ENCODE data around the gene TMEM187. TPM values are rescaled to one million over a fixed set of nuclear protein-coding genes. Genes with fewer than 3 reads are reported as not detected.

Gene TMEM187
- total and polyA plus RNA-seq, 2 donors (not counting 3 experiments of a cell fraction or from before 2014, with no cell fraction given): 2.6 to 15.7 TPM

- Histone ChIP-seq H3K9ac (replicated peaks; ENCODE audit: extremely low read depth, insufficient read depth, low read length) (peak overlapping the region; percentile 82), H3K27ac (ENCODE audit: insufficient read depth, low read depth, low read length) (peak overlapping the region; percentile 75), H3K9me1 (replicated peaks; ENCODE audit: control insufficient read depth, extremely low read depth, insufficient read depth, low read length) (no peaks in the 10 kb centered on the region), H3K4me2 (ENCODE audit: insufficient read depth, low read length) (peak overlapping the region; percentile 82), H3K4me1 (ENCODE audit: control insufficient read depth, extremely low read depth, insufficient read depth, low read length) (peaks cover 25% of the 10 kb centered on the region), H2AFZ (ENCODE audit: low read depth, low read length) (no peak overlapping the region), H3K36me3 (ENCODE audit: control insufficient read depth in 2 of 2, extremely low read depth in 1 of 2, insufficient read depth in 2 of 2, low read length in 2 of 2) (peaks cover 0 to 17% of the 10 kb centered on the region in 2 experiments), H3K9me3 (replicated peaks; ENCODE audit: control insufficient read depth, insufficient read depth, low read length) (no peaks in the 10 kb centered on the region), H3K4me3 (replicated peaks in 1 of 3; ENCODE audit: insufficient read depth in 1 of 3, low read depth in 1 of 3, low read length in 3 of 3) (peak overlapping the region; percentile 44 to 69 (median 59)), H4K20me1 (replicated peaks; ENCODE audit: control insufficient read depth, extremely low read depth, insufficient read depth, low read length) (no peaks in the 10 kb centered on the region), H3K27me3 (ENCODE audit: control insufficient read depth in 2 of 2, insufficient read depth in 2 of 2, low read length in 2 of 2) (no peaks in the 10 kb centered on the region), H3K79me2 (ENCODE audit: control insufficient read depth, insufficient read depth, low read length) (peaks cover 28% of the 10 kb centered on the region)
- BruUV-seq (replicated peaks): TSS peak; percentile 47
- CTCF ChIA-PET: interaction anchor here (1.5 to 3.5 kb wide), 2 partner anchors 8 to 27 kb away, joined by 3 to 14 read pairs; no protein-coding TSS in a partner anchor
- DNase-seq (ENCODE audit: low read depth, low spot score) (no peak), FAIRE-seq (no peak)
- no peak for TF ChIP-seq MYC (IDR thresholded peaks at IDR 0.05; ENCODE audit: low read depth, low read length)
- TF ChIP-seq GATA2 (IDR thresholded peaks at IDR 0.05; ENCODE audit: insufficient read depth, insufficient read length, low read depth, low read length): no peak
- no peak for TF ChIP-seq JUN (IDR thresholded peaks at IDR 0.05; ENCODE audit: borderline replicate concordance, insufficient read depth, insufficient read length, low read depth)
- no peak for TF ChIP-seq FOS (IDR thresholded peaks at IDR 0.05; ENCODE audit: borderline replicate concordance, insufficient read depth, low read length)
- TF ChIP-seq POLR2A (IDR thresholded peaks at IDR 0.05; ENCODE audit: low read depth, low read length): no peak
- TF ChIP-seq CTCF (IDR thresholded peaks at IDR 0.05; ENCODE audit: extremely low read depth in 1 of 2, insufficient read depth in 1 of 2, low read depth in 1 of 2, low read length in 2 of 2): no peak
- no peak for TF ChIP-seq POLR2AphosphoS5 (IDR thresholded peaks at IDR 0.05; ENCODE audit: insufficient read depth, low read depth, low read length)
- TF ChIP-seq MAX (IDR thresholded peaks at IDR 0.05; ENCODE audit: insufficient read depth, insufficient read length): no peak
- no peak for TF ChIP-seq EZH2 (IDR thresholded peaks at IDR 0.05; ENCODE audit: borderline replicate concordance, low read depth, low read length, severe bottlenecking)
- dilution Hi-C loops (cut with MboI; ENCODE audit: extremely low pct_ligation_motif_present, low sequenced_read_pairs): no loop called here
- intact Hi-C loops (cut with micrococcal nuclease): loop anchor here (1.0 kb wide), 1 partner anchor 47 kb away; the partner anchor contains the start of gene TMEM187
- POLR2A ChIA-PET: no interaction called here
These were observed 46.6 kb downstream of the TMEM187 start for GRCh38 chrX:154019061-154019621.

Data from endothelial cell of umbilical vein (primary cell).